DMS153 treated with DMSO at 0.1 percent for 48 hours (cell line): Measurements from ENCODE around the gene OSBPL3.

Source experiments
- DNase-seq: peaks from one replicate; lab custom pipeline; 2025; ENCODE audit not compliant: unreplicated experiment; lab: John Stamatoyannopoulos, UW

OSBPL3 gene

GRCh38 chr7:24833549-24833948 is 146.4 kb downstream of the OSBPL3 start:
- no peak for DNase-seq

- no peak for DNase-seq
Measured at GRCh38 chr7:24831240-24831639, 148.7 kb downstream of the OSBPL3 start.

GRCh38 chr7:24830440-24831050 is 149.4 kb downstream of the OSBPL3 start:
- peak; percentile 48 for DNase-seq

GRCh38 chr7:24829787-24830186 is 150.2 kb downstream of the OSBPL3 start:
- DNase-seq: no peak

DNA sequence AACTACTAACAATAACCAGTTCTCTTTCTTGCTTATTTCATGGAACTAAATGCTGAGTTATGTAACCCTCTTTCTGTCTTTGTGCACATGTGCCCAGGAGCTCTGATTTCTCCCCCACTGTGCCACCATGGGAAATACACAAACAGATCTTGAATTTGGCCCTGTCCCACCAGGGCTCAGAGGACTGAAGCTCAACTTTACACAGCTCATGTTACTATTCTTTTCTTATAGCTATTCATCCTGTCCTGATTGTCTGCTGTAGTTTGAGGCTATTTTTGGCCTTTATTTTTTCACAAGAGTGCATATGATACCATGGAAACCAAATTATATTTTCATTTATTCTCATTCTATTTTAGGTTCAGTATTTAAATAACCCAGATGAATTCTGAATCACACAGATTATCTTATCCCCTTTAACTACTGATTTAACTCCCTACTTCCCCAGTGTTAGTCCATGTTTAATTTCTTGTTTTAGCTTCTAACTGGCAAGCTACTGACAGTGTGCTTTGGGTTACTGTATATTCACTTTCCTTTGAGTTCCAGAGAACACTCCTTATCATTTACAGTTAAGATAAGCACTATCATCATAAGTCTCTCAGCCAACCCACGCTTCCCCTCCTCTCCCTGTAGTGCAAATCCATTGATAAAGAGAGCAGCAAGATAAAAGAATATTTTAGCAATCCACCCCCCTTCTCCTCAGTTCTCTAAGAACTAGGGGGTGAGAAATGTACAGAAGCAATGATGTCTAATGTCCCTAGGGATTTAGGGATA is 150.9 kb downstream of the OSBPL3 start:
- no peak for DNase-seq

DNA sequence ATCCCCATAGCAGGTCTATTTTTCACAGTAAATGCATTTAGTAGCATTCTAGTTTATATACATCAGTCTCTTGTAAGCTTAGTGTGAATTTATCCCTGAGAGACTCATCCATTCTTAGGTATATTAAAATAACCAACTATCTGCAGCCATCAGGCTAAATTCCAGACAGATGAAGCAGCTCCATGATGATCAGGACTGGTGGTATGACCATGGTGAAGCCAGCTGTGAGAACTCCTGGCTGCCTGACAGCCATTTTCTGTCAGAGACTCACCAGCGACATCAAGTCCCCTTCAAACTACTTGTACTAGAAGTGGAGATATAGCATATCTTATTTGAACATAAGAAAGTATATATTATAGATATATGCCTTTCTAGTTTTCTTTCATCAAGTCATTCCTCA is 152.4 kb downstream of the OSBPL3 start:
- DNase-seq: no peak

- DNase-seq: no peak
Measured at GRCh38 chr7:24827027-24827426, 153.0 kb downstream of the OSBPL3 start.

GRCh38 chr7:24826662-24827020 is 153.3 kb downstream of the OSBPL3 start:
- DNase-seq: no peak

DNA sequence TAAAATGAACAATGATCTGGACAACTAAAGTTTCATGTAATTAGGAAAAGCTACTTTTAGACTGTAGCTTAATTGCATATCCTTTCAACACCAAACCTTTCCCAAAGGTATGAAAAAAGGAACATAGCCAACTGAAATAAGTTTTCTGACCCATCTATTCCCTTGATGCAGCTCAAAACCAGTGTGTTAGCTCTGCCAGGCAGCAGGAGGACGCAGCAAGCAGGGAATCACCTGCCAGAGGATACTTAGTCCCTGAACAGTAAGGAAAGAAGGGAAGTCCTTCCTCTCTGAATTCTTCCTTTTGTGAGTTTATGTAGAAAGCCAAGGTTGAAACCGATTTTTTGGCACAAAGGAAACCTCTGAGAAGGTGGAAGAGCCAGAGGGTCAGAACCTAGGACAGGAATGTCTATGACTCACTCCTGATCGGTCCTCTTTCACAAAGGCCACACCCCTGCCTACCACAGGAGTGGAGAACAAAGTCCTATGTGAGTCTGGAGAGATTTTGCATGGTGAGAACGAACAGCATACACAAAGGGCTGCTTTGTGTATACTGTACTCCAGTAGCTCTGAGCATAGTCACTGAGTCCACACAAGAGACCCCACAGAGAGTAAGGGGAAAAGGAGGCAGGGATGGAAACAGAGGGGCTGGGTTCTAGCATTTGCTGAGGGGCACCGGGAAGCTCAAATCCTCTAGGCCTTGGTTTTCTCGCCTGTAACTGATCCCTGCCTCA is 153.9 kb downstream of the OSBPL3 start:
- DNase-seq: no peak

- no peak for DNase-seq
Measured at GRCh38 chr7:24825381-24825794, 154.6 kb downstream of the OSBPL3 start.

- no peak for DNase-seq
Measured at GRCh38 chr7:24824896-24825295, 155.1 kb downstream of the OSBPL3 start.

DNA sequence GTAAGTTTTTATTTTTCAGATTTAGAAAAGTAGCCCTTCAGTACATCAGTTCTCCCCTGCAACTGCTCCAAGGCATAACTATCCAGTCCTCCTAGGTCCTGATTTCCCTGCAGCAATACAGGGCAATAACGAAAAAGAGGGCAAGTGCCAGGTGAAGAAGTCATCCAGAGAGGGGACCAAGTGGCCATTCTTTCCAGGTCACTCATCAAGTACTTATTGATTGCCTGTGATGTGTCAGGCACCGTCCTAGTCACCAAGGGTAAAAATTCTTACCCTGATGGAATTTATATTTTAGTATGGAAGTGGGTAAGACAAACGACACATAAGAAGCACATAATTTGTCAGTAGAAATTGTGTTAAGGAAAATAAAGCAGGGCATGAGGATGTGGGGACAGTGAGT is 155.6 kb downstream of the OSBPL3 start:
- no peak for DNase-seq

- DNase-seq: no peak
Measured at GRCh38 chr7:24821754-24822054, 158.3 kb downstream of the OSBPL3 start.

- DNase-seq: peak; percentile 20
Measured at GRCh38 chr7:24821045-24821753, 158.8 kb downstream of the OSBPL3 start.

GRCh38 chr7:24820730-24821044 is 159.3 kb downstream of the OSBPL3 start:
- DNase-seq: peak; percentile 46

- DNase-seq: peak; percentile 88
Measured at GRCh38 chr7:24819916-24820689, 159.9 kb downstream of the OSBPL3 start.

GRCh38 chr7:24817339-24817738 is 162.6 kb downstream of the OSBPL3 start:
- no peak for DNase-seq

- DNase-seq: no peak
Measured at GRCh38 chr7:24816868-24817267, 163.1 kb downstream of the OSBPL3 start.

GRCh38 chr7:24812305-24812945 is 167.6 kb downstream of the OSBPL3 start:
- DNase-seq: peak; percentile 38

GRCh38 chr7:24808518-24808917 is 171.5 kb downstream of the OSBPL3 start:
- no peak for DNase-seq

DNA sequence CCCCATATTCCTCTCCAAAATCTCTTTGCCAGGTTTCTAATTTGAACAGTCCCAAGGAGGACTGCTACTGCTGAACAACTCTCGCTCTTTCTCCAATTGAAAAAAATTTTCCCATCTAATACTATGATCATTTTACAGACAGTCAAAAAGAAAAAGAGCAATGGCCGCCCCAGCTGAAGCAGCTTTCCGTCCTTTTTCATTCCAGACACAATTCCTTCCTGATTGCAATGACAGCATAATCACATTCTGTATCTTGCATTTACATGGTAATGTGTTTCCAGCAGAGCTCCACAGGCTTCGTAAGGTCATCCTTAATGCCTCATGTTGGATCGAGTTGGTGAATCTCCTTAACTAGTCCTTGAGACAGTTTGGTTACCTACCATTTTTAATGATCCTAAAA is 177.7 kb downstream of the OSBPL3 start:
- DNase-seq: no peak
